ENCODE measurements around the gene ARFGEF2.
A peak's percentile ranks its signal among the peaks of the same experiment; 100 is the strongest.

DNA sequence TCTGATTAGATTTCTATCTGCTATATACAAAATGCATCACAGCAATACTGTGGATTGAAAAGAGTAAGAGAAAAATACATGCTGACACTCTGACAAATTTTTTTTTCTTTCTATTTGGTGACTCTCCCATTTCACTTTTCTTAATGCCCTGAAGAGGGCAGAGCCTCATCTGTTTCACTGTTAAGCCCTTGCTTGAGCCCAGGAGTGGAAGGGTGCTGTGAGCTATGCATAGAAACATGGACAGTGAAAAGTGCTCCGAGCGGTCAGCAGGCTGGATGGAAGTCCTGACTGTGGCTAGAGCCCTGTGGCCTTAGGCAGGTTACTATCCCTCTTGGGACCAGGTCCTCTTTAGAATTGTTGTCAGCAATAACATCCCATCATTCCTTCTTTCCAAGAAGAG lies 107.2 kb downstream of the ARFGEF2 start:
- TF ChIP-seq CTCF (IDR thresholded peaks at IDR 0.05): peak; percentile 45
- no peak for TF ChIP-seq ZFX (IDR thresholded peaks at IDR 0.05; ENCODE audit: borderline replicate concordance)
